ENCODE data around the gene FGF9. TPM values are rescaled to one million over a fixed set of nuclear protein-coding genes. Genes with fewer than 3 reads are reported as not detected.

FGF9 gene
- total and polyA plus RNA-seq, 2 donors (not counting 1 experiment from before 2014, with no cell fraction given), result 0.13 to 3.0 TPM

GRCh38 chr13:21733475-21734263, 62.8 kb downstream of the FGF9 start:
- POLR2A ChIA-PET, result no interaction called here
- H3K4me2 ChIP-seq (replicated peaks; ENCODE audit: low read depth, low read length, poor library complexity, severe bottlenecking), result no peak overlapping the region
- no peak overlapping the region for H3K4me3 ChIP-seq (ENCODE audit: control extremely low read depth in 1 of 5, extremely low read depth in 1 of 5, insufficient read depth in 1 of 5, low read depth in 2 of 5, low read length in 4 of 5)
- no peaks in the 10 kb centered on the region for H4K20me1 ChIP-seq (ENCODE audit: control insufficient read depth, insufficient read depth, low read length, poor library complexity, severe bottlenecking)
- no peak for DNase-seq
- H3K4me1 ChIP-seq (ENCODE audit: control insufficient read depth in 2 of 2, insufficient read depth in 2 of 2, low read length in 2 of 2), result no peaks in the 10 kb centered on the region
- no peak overlapping the region for H3K9ac ChIP-seq (ENCODE audit: low read length)
- ATAC-seq (ENCODE audit: low read depth), result no peak
- CTCF ChIA-PET, result no interaction called here
- no peak overlapping the region for H3K4me3 Mint-ChIP-seq
- H3K9me3 ChIP-seq (ENCODE audit: control extremely low read depth in 1 of 3, control insufficient read depth in 2 of 3, insufficient read depth in 1 of 3, low read length in 2 of 3), result peaks cover 0 to 8% (median 3%) of the 10 kb centered on the region in 3 donors
- no peak for TF ChIP-seq EZH2 (IDR thresholded peaks at IDR 0.05; ENCODE audit: borderline replicate concordance, insufficient read depth, low read depth, low read length, poor library complexity, severe bottlenecking)
- TF ChIP-seq, protein P1, sequence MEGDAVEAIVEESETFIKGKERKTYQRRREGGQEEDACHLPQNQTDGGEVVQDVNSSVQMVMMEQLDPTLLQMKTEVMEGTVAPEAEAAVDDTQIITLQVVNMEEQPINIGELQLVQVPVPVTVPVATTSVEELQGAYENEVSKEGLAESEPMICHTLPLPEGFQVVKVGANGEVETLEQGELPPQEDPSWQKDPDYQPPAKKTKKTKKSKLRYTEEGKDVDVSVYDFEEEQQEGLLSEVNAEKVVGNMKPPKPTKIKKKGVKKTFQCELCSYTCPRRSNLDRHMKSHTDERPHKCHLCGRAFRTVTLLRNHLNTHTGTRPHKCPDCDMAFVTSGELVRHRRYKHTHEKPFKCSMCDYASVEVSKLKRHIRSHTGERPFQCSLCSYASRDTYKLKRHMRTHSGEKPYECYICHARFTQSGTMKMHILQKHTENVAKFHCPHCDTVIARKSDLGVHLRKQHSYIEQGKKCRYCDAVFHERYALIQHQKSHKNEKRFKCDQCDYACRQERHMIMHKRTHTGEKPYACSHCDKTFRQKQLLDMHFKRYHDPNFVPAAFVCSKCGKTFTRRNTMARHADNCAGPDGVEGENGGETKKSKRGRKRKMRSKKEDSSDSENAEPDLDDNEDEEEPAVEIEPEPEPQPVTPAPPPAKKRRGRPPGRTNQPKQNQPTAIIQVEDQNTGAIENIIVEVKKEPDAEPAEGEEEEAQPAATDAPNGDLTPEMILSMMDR (IDR thresholded peaks at IDR 0.05), result no peak
- WGBS (ENCODE audit: insufficient coverage), result 100% methylated on average over 2 of the region's 9 CpGs
- H3K9me3 Mint-ChIP-seq (ENCODE audit: insufficient read depth), result no peaks in the 10 kb centered on the region
- no peak overlapping the region for H3K27ac ChIP-seq (ENCODE audit: low read length in 2 of 2)
- no peak overlapping the region for H2AFZ ChIP-seq (ENCODE audit: insufficient read depth, low read depth, low read length, poor library complexity, severe bottlenecking)
- intact Hi-C loops (cut with micrococcal nuclease), result no loop called here
- no peaks in the 10 kb centered on the region for H3K27me3 Mint-ChIP-seq
- H3K27me3 ChIP-seq (replicated peaks in 1 of 4; ENCODE audit: control extremely low read depth in 1 of 4, control insufficient read depth in 3 of 4, insufficient read depth in 4 of 4, low read length in 3 of 4), result peaks cover 0 to 10% (median 0%) of the 10 kb centered on the region in 4 experiments
- H3K4me1 Mint-ChIP-seq, result no peaks in the 10 kb centered on the region
- H3K36me3 ChIP-seq (replicated peaks in 1 of 2; ENCODE audit: control extremely low read depth in 1 of 2, control insufficient read depth in 1 of 2, extremely low read depth in 1 of 2, insufficient read depth in 2 of 2, low read length in 1 of 2), result no peaks in the 10 kb centered on the region
- H3K79me2 ChIP-seq (ENCODE audit: control insufficient read depth, insufficient read depth, low read length), result no peaks in the 10 kb centered on the region
- H3K27ac Mint-ChIP-seq, result no peak overlapping the region

- H3K4me3 ChIP-seq (ENCODE audit: control extremely low read depth in 1 of 5, extremely low read depth in 1 of 5, insufficient read depth in 1 of 5, low read depth in 2 of 5, low read length in 4 of 5), result no peak overlapping the region
- WGBS (ENCODE audit: insufficient coverage), result 93% methylated on average over 7 of the region's 7 CpGs
- DNase-seq (no peak), ATAC-seq (ENCODE audit: low read depth) (no peak)
- no peak overlapping the region for H2AFZ ChIP-seq (ENCODE audit: insufficient read depth, low read depth, low read length, poor library complexity, severe bottlenecking)
- H3K4me1 ChIP-seq (ENCODE audit: control insufficient read depth in 2 of 2, insufficient read depth in 2 of 2, low read length in 2 of 2), result no peaks in the 10 kb centered on the region
- intact Hi-C loops (cut with micrococcal nuclease), result no loop called here
- no peaks in the 10 kb centered on the region for H4K20me1 ChIP-seq (ENCODE audit: control insufficient read depth, insufficient read depth, low read length, poor library complexity, severe bottlenecking)
- Mint-ChIP-seq H3K27ac (no peak overlapping the region), H3K9me3 (ENCODE audit: insufficient read depth) (no peaks in the 10 kb centered on the region), H3K4me1 (no peaks in the 10 kb centered on the region), H3K4me3 (no peak overlapping the region), H3K27me3 (no peaks in the 10 kb centered on the region)
- ChIA-PET CTCF (no interaction called here), POLR2A (no interaction called here)
- H3K27me3 ChIP-seq (replicated peaks in 1 of 4; ENCODE audit: control extremely low read depth in 1 of 4, control insufficient read depth in 3 of 4, insufficient read depth in 4 of 4, low read length in 3 of 4), result peaks cover 0 to 15% (median 0%) of the 10 kb centered on the region in 4 experiments
- H3K79me2 ChIP-seq (ENCODE audit: control insufficient read depth, insufficient read depth, low read length), result no peaks in the 10 kb centered on the region
- TF ChIP-seq, protein P1 (IDR thresholded peaks at IDR 0.05), result no peak
- no peak for TF ChIP-seq EZH2 (IDR thresholded peaks at IDR 0.05; ENCODE audit: borderline replicate concordance, insufficient read depth, low read depth, low read length, poor library complexity, severe bottlenecking)
- peaks cover 0 to 8% (median 3%) of the 10 kb centered on the region in 3 donors for H3K9me3 ChIP-seq (ENCODE audit: control extremely low read depth in 1 of 3, control insufficient read depth in 2 of 3, insufficient read depth in 1 of 3, low read length in 2 of 3)
- H3K36me3 ChIP-seq (replicated peaks in 1 of 2; ENCODE audit: control extremely low read depth in 1 of 2, control insufficient read depth in 1 of 2, extremely low read depth in 1 of 2, insufficient read depth in 2 of 2, low read length in 1 of 2), result no peaks in the 10 kb centered on the region
- no peak overlapping the region for H3K27ac ChIP-seq (ENCODE audit: low read length in 2 of 2)
- H3K4me2 ChIP-seq (replicated peaks; ENCODE audit: low read depth, low read length, poor library complexity, severe bottlenecking), result no peak overlapping the region
- no peak overlapping the region for H3K9ac ChIP-seq (ENCODE audit: low read length)
Measured at GRCh38 chr13:21734961-21735360, 64.1 kb downstream of the FGF9 start.
